Fibroblast of skin of right quadriceps (primary cell): ENCODE results near the gene SLC39A9.

ENCODE experiments used
- DNase-seq: peaks from one replicate; pipeline ENCODE4 v3.0.0-alpha.2; 2013

The SLC39A9 gene

GRCh38 chr14:69505338-69506240, 107.1 kb downstream of the SLC39A9 start:
- DNase-seq: no peak

- DNase-seq: no peak
Observed at GRCh38 chr14:69506241-69506595, 107.7 kb downstream of the SLC39A9 start.
